Activated CD8-positive, alpha-beta memory T cell treated with anti-CD3 and anti-CD28 coated beads, Interleukin-2, amount 50 U/mL, for 1 hour (primary cell): ENCODE measurements around the gene EIF2B1.
"Not testable (repeated sequence)": the region's sequence is repeated elsewhere in the genome, so short reads cannot be mapped to it uniquely, and the experiment has no call there.

Source experiments
- DNase-seq: peaks from one replicate; pipeline ENCODE4 v3.0.0-alpha.2; 2020; ENCODE audit errors: extremely low read depth

EIF2B1 gene

GRCh38 chr12:123617580-123617979 is 15.9 kb downstream of the EIF2B1 start:
- no peak for DNase-seq

- DNase-seq: no peak
These were observed 16.3 kb downstream of the EIF2B1 start for GRCh38 chr12:123617144-123617543.

- no peak for DNase-seq
These were observed 19.0 kb downstream of the EIF2B1 start for GRCh38 chr12:123614531-123614930.

- DNase-seq: no peak
These were observed 19.4 kb downstream of the EIF2B1 start for GRCh38 chr12:123614110-123614509.

GRCh38 chr12:123608182-123608581 is 25.3 kb downstream of the EIF2B1 start:
- DNase-seq: no peak

GRCh38 chr12:123607756-123608155 is 25.7 kb downstream of the EIF2B1 start:
- DNase-seq: no peak

- not testable (repeated sequence) for DNase-seq
These were observed 30.0 kb downstream of the EIF2B1 start for GRCh38 chr12:123603495-123603894.

- no peak for DNase-seq
These were observed 30.8 kb downstream of the EIF2B1 start for GRCh38 chr12:123602651-123603195.

GRCh38 chr12:123601602-123602489 is 31.6 kb downstream of the EIF2B1 start, which contains the start of gene DDX55:
DDX55 (plus strand) TSS chr12:123602099; CDS start chr12:123602149, 50 bp downstream.
- peak; percentile 60 for DNase-seq

- DNase-seq: no peak
These were observed 33.8 kb downstream of the EIF2B1 start for GRCh38 chr12:123599721-123600120.

- no peak for DNase-seq
These were observed 34.2 kb downstream of the EIF2B1 start for GRCh38 chr12:123599310-123599709.

- DNase-seq: no peak
These were observed 35.0 kb downstream of the EIF2B1 start for GRCh38 chr12:123598522-123598921.

- DNase-seq: no peak
These were observed 36.4 kb downstream of the EIF2B1 start for GRCh38 chr12:123597100-123597499.

GRCh38 chr12:123595729-123596128 is 37.8 kb downstream of the EIF2B1 start:
- DNase-seq: no peak

GRCh38 chr12:123591702-123592481 is 41.6 kb downstream of the EIF2B1 start:
- DNase-seq: no peak

- DNase-seq: no peak
These were observed 52.7 kb downstream of the EIF2B1 start for GRCh38 chr12:123580772-123581171.

GRCh38 chr12:123578829-123579228 is 54.7 kb downstream of the EIF2B1 start:
- not testable (repeated sequence) for DNase-seq

GRCh38 chr12:123578243-123578642 is 55.2 kb downstream of the EIF2B1 start:
- no peak for DNase-seq

GRCh38 chr12:123576611-123577010 is 56.9 kb downstream of the EIF2B1 start:
- DNase-seq: no peak

GRCh38 chr12:123573870-123574269 is 59.6 kb downstream of the EIF2B1 start:
- DNase-seq: no peak

GRCh38 chr12:123572391-123572790 is 61.1 kb downstream of the EIF2B1 start:
- no peak for DNase-seq

- DNase-seq: no peak
These were observed 62.1 kb downstream of the EIF2B1 start for GRCh38 chr12:123571343-123571813.
